Muscle layer of colon (tissue), 2 donors: ENCODE data around the gene IQSEC1.

ENCODE experiments used
- H3K27ac ChIP-seq: one replicate; pipeline ENCODE4 v1.7.0; 2013; ENCODE audit warnings: low read depth, mild to moderate bottlenecking, low read length, moderate library complexity
- H3K27me3 ChIP-seq, 2 donors: one replicate each; pipeline ENCODE4 v1.7.0; 2013; ENCODE audit warnings: low read length in 2 of 2, mild to moderate bottlenecking in 2 of 2; ENCODE audit not compliant: insufficient read depth in 2 of 2, control insufficient read depth in 1 of 2
- H3K36me3 ChIP-seq: one replicate; pipeline ENCODE4 v1.7.0; 2013; ENCODE audit warnings: mild to moderate bottlenecking, low read length; ENCODE audit not compliant: insufficient read depth
- H3K4me1 ChIP-seq: one replicate; pipeline ENCODE4 v1.7.0; 2013; ENCODE audit warnings: mild to moderate bottlenecking, low read length; ENCODE audit not compliant: insufficient read depth
- H3K4me3 ChIP-seq, 2 donors: one replicate each; pipeline ENCODE4 v1.7.0; 2013; ENCODE audit warnings: low read length in 2 of 2, low read depth in 1 of 2, mild to moderate bottlenecking in 1 of 2, moderate library complexity in 1 of 2
- H3K9ac ChIP-seq: one replicate; pipeline ENCODE4 v1.7.0; 2013; ENCODE audit warnings: low read length
- H3K9me3 ChIP-seq: one replicate; pipeline ENCODE4 v1.7.0; 2013; ENCODE audit warnings: mild to moderate bottlenecking, low read length
- donor health status: abdominal sarcoma.
- donor health status: Adenocarcinoma of cecum.

Gene IQSEC1

GRCh38 chr3:12875857-12876836, 197.1 kb downstream of the IQSEC1 start:
- Histone ChIP-seq H3K4me3 (peak overlapping the region in 1 of 2 donors; percentile 38), H3K9ac (no peak overlapping the region), H3K27ac (no peak overlapping the region), H3K27me3 (no peaks in the 10 kb centered on the region), H3K36me3 (no peaks in the 10 kb centered on the region), H3K4me1 (peaks cover 4% of the 10 kb centered on the region), H3K9me3 (no peaks in the 10 kb centered on the region)

- no peaks in the 10 kb centered on the region for H3K36me3 ChIP-seq
- H3K9me3 ChIP-seq, result no peaks in the 10 kb centered on the region
- peaks cover 0 to 6% of the 10 kb centered on the region in 2 donors for H3K27me3 ChIP-seq
- no peak overlapping the region for H3K27ac ChIP-seq
- H3K4me3 ChIP-seq, result no peak overlapping the region
- H3K9ac ChIP-seq, result no peak overlapping the region
- peaks cover 8% of the 10 kb centered on the region for H3K4me1 ChIP-seq
These were observed 201.7 kb downstream of the IQSEC1 start for GRCh38 chr3:12871404-12871983.

- Histone ChIP-seq H3K36me3 (no peaks in the 10 kb centered on the region), H3K9me3 (no peaks in the 10 kb centered on the region), H3K27me3 (peaks cover 0 to 6% of the 10 kb centered on the region in 2 donors), H3K4me3 (no peak overlapping the region), H3K9ac (no peak overlapping the region), H3K4me1 (peaks cover 5% of the 10 kb centered on the region), H3K27ac (no peak overlapping the region)
These were observed 202.3 kb downstream of the IQSEC1 start for GRCh38 chr3:12870942-12871341.

DNA sequence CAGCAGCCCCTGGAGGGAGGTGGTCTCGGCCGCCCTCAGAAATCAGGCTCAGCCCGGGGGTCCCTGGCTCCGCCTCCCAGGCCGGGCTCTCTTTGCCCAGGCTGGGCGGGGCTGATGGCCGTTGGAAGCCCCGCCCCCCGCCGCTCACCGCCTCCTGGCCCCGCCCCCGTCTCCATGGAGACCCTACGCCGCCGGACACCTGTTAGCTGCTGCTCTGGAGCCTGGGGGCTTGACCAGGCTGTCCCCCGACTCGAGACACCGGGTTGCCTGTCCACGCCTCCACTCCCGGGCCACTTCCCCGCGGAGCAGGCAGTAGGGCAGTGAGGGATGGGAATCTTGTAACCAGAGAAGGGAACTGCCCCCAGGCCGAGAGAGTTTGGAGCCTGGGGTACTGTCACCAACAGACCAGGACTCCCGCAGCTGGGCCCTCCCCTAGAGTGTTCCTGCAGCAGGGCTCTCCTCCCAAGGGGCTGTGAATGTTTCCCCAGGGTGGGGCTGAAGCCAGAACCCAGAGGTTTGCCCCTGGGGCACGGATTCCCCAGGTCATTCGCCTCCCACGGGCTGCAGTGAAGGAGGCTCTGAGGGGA, 204.1 kb downstream of the IQSEC1 start:
- H3K4me1 ChIP-seq, result peaks cover 5% of the 10 kb centered on the region
- no peak overlapping the region for H3K9ac ChIP-seq
- H3K36me3 ChIP-seq, result no peaks in the 10 kb centered on the region
- H3K27me3 ChIP-seq, result peaks cover 0 to 6% of the 10 kb centered on the region in 2 donors
- no peak overlapping the region for H3K27ac ChIP-seq
- H3K9me3 ChIP-seq, result no peaks in the 10 kb centered on the region
- no peak overlapping the region for H3K4me3 ChIP-seq

DNA sequence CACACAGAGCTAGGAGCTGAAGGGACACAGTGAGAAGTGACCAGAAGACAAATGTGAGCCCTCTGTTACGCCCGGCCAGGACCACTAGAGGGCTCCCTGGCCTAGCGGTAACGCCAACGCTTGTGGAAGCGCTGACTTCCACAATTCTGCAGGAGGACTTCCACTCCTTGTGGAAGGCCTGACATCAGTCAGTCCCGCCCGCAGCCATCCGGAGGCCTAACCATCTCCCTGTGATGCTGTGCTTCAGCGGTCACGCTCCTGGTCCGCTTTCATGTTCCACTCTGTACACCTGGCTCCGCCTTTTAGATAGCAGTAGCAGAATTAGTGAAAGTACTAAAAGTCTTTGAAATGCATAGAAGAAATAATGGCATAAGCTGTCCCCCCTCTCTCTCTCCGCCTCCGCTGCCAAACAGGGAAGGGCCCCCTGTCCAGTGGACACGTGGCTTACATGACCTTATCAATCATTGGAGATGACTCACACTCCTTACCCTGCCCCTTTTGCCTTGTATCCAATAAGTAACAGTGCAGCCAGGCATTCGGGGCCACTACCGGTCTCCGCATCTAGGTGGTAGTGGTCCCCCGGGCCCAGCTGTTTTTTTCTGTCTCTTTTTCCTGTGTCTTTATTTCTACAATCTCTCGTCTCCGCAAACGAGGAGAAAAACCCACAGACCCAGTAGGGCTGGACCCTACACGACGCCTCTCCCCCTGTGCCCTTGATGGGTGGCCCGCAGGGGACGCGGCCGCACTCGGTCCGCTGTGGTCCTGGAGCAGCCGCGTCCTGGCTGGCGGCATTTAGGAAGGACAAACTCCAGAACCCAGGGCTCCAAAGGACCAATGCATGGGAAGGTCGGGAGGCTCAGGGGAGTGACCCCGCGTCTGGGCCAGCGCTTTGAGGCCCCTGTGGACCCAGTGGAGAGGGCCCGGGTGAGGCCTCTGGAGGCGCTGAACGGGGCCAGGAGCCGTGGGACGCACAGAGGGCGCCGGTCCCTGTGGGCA, 204.9 kb downstream of the IQSEC1 start:
- Histone ChIP-seq H3K9ac (no peak overlapping the region), H3K9me3 (no peaks in the 10 kb centered on the region), H3K4me3 (no peak overlapping the region)

DNA sequence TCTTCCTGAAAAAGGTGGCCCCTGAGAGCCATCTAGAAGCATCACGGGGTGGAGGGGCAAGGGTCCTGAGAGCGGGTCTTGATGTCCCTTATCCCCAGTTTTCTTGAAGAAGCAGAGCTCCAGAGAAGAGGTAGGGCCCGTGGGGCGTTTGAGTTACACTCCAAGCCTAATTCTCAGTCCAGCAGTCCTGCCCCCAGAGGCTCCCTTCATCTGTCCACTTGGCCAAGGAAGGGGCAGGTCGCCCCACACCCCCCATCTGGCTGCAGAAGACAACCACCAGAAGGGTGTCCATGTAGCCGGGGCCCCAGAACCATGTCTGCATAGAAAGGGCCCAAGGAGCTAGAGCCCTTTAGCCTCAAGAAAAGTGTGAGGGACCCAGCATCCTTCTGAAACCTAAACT, 206.4 kb downstream of the IQSEC1 start:
- Histone ChIP-seq H3K27ac (no peak overlapping the region), H3K27me3 (peaks cover 0 to 6% of the 10 kb centered on the region in 2 donors), H3K9ac (no peak overlapping the region), H3K36me3 (no peaks in the 10 kb centered on the region), H3K9me3 (no peaks in the 10 kb centered on the region), H3K4me1 (peaks cover 5% of the 10 kb centered on the region), H3K4me3 (no peak overlapping the region)

More for the DNA sequence above, 204.9 kb downstream of the IQSEC1 start:
- Histone ChIP-seq H3K36me3 (no peaks in the 10 kb centered on the region), H3K27me3 (peaks cover 0 to 6% of the 10 kb centered on the region in 2 donors), H3K4me1 (peaks cover 5% of the 10 kb centered on the region), H3K27ac (no peak overlapping the region)

- Histone ChIP-seq H3K9ac (no peak overlapping the region), H3K27me3 (peaks cover 0 to 6% of the 10 kb centered on the region in 2 donors), H3K4me1 (peaks cover 5% of the 10 kb centered on the region), H3K4me3 (no peak overlapping the region), H3K27ac (no peak overlapping the region), H3K9me3 (no peaks in the 10 kb centered on the region), H3K36me3 (no peaks in the 10 kb centered on the region)
These were observed 208.0 kb downstream of the IQSEC1 start for GRCh38 chr3:12865271-12865670.

DNA sequence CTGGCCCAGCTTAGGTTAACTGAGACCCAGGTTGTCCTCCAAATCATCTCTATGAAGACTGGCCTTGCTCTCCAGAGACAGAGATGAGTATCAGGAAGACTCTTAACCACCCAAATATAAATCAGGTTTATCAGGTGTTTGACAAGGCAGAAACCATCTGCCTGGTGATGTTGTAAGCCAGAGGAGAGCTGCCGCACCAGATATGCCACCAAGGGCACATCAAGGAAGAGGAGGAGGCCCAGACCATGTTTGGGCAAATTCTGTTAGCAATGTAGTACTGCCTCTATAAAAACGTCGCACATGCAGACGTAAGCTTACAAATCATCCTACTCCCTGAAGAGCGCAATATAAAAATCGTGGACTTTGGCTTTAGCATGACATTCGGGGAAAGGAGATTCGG, 210.8 kb downstream of the IQSEC1 start:
- no peaks in the 10 kb centered on the region for H3K27me3 ChIP-seq
- H3K4me1 ChIP-seq, result no peaks in the 10 kb centered on the region
- no peak overlapping the region for H3K4me3 ChIP-seq
- no peaks in the 10 kb centered on the region for H3K36me3 ChIP-seq
- H3K9ac ChIP-seq, result no peak overlapping the region
- H3K9me3 ChIP-seq, result no peaks in the 10 kb centered on the region
- no peak overlapping the region for H3K27ac ChIP-seq

GRCh38 chr3:12861611-12862010, 211.6 kb downstream of the IQSEC1 start:
- H3K27ac ChIP-seq, result no peak overlapping the region
- no peak overlapping the region for H3K4me3 ChIP-seq
- no peaks in the 10 kb centered on the region for H3K36me3 ChIP-seq
- no peaks in the 10 kb centered on the region for H3K27me3 ChIP-seq
- no peaks in the 10 kb centered on the region for H3K9me3 ChIP-seq
- H3K9ac ChIP-seq, result no peak overlapping the region
- H3K4me1 ChIP-seq, result no peaks in the 10 kb centered on the region

DNA sequence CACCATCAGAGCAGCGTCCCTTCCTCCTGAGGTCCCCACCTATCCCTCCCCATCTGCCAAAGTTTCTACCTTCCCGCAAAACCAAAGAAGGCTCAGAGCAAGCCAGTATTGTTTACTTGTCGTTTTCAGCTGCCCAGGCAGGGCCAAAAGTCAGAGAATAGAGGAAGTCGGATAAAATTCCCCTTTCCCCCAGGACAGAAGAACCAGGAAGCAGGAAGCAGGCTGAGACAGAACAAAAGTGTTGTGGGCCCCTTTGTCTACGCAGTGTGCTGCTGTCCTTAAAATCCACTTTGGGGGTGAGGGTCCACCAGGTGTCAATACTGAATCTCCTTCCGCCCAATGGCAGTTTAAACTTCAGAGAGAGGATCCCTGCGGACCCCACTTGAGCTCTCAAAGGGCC, 213.4 kb downstream of the IQSEC1 start:
- Histone ChIP-seq H3K36me3 (no peaks in the 10 kb centered on the region), H3K4me3 (no peak overlapping the region), H3K27ac (no peak overlapping the region), H3K9me3 (no peaks in the 10 kb centered on the region), H3K27me3 (no peaks in the 10 kb centered on the region), H3K9ac (no peak overlapping the region), H3K4me1 (no peaks in the 10 kb centered on the region)
